Gastroesophageal sphincter (tissue), 2 donors: ENCODE results near the gene TLCD5.

ENCODE experiments used
- POLR2A ChIP-seq, 2 donors: fragments of 450-650 bp; IDR thresholded peaks; one replicate each; pipeline ENCODE4 v1.6.1; 2017; ENCODE audit warnings: antibody characterized with exemption in 2 of 2, mild to moderate bottlenecking in 2 of 2, moderate library complexity in 1 of 2
- POLR2AphosphoS5 ChIP-seq: sonication (generic); formaldehyde crosslinking; IDR thresholded peaks from one replicate; pipeline ENCODE4 v1.6.1; 2017; ENCODE audit warnings: antibody characterized with exemption

GRCh38 chr11:120317689-120318480 is 7.2 kb upstream of the TLCD5 start:
- TF ChIP-seq POLR2AphosphoS5 (no peak), POLR2A (IDR thresholded peaks at IDR 0.05) (no peak)
